Measurements from ENCODE around the gene HLA-B. TPM values are rescaled to one million over a fixed set of nuclear protein-coding genes. Genes with fewer than 3 reads are reported as not detected.
A peak's percentile ranks its signal among the peaks of the same experiment; 100 is the strongest.

HLA-B gene
- total RNA-seq, 1 donor from 2014 or later = 29.5 TPM

GRCh38 chr6:31366693-31367470, 9.9 kb upstream of the HLA-B start:
- DNase-seq (ENCODE audit: low read depth, low spot score) = peak; percentile 93
- H3K36me3 Mint-ChIP-seq (ENCODE audit: low read depth) = peaks cover 2% of the 10 kb centered on the region
- peak; percentile 96 for TF ChIP-seq CTCF (conservative IDR thresholded peaks at IDR 0.05)
- H3K27ac Mint-ChIP-seq (ENCODE audit: unreplicated experiment) = no peak overlapping the region
- H3K4me3 Mint-ChIP-seq = peak overlapping the region; percentile 5
- peaks cover 87% of the 10 kb centered on the region for H3K27me3 Mint-ChIP-seq (ENCODE audit: low read depth)
- peaks cover under 1% of the 10 kb centered on the region for H3K9me3 Mint-ChIP-seq
- peaks cover 16% of the 10 kb centered on the region for H3K4me1 Mint-ChIP-seq

GRCh38 chr6:31365864-31366263, 8.9 kb upstream of the HLA-B start:
- DNase-seq (ENCODE audit: low read depth, low spot score) = no peak
- H3K9me3 Mint-ChIP-seq = peaks cover 1% of the 10 kb centered on the region
- TF ChIP-seq CTCF (conservative IDR thresholded peaks at IDR 0.05) = no peak
- no peak overlapping the region for H3K4me3 Mint-ChIP-seq
- peaks cover 2% of the 10 kb centered on the region for H3K36me3 Mint-ChIP-seq (ENCODE audit: low read depth)
- H3K27ac Mint-ChIP-seq (ENCODE audit: unreplicated experiment) = no peak overlapping the region
- peaks cover 96% of the 10 kb centered on the region for H3K27me3 Mint-ChIP-seq (ENCODE audit: low read depth)
- H3K4me1 Mint-ChIP-seq = peaks cover 16% of the 10 kb centered on the region

- Mint-ChIP-seq H3K4me1 (peaks cover 8% of the 10 kb centered on the region), H3K9me3 (peaks cover 3% of the 10 kb centered on the region), H3K36me3 (ENCODE audit: low read depth) (no peaks in the 10 kb centered on the region), H3K27ac (ENCODE audit: unreplicated experiment) (no peak overlapping the region), H3K4me3 (no peak overlapping the region), H3K27me3 (ENCODE audit: low read depth) (peaks cover 99% of the 10 kb centered on the region)
- no peak for TF ChIP-seq CTCF (conservative IDR thresholded peaks at IDR 0.05)
- no peak for DNase-seq (ENCODE audit: low read depth, low spot score)
Observed at GRCh38 chr6:31363811-31364210, 6.8 kb upstream of the HLA-B start.

- Mint-ChIP-seq H3K4me3 (no peak overlapping the region), H3K36me3 (ENCODE audit: low read depth) (no peaks in the 10 kb centered on the region), H3K9me3 (peaks cover 3% of the 10 kb centered on the region), H3K4me1 (peaks cover 8% of the 10 kb centered on the region), H3K27ac (ENCODE audit: unreplicated experiment) (no peak overlapping the region), H3K27me3 (ENCODE audit: low read depth) (peaks cover 99% of the 10 kb centered on the region)
- DNase-seq (ENCODE audit: low read depth, low spot score) = no peak
- no peak for TF ChIP-seq CTCF (conservative IDR thresholded peaks at IDR 0.05)
Observed at GRCh38 chr6:31362751-31363150, 5.8 kb upstream of the HLA-B start.

- no peak for TF ChIP-seq CTCF (conservative IDR thresholded peaks at IDR 0.05)
- Mint-ChIP-seq H3K27ac (ENCODE audit: unreplicated experiment) (no peak overlapping the region), H3K4me1 (peaks cover 5% of the 10 kb centered on the region), H3K36me3 (ENCODE audit: low read depth) (no peaks in the 10 kb centered on the region), H3K27me3 (ENCODE audit: low read depth) (peaks cover 96% of the 10 kb centered on the region), H3K9me3 (peaks cover 3% of the 10 kb centered on the region), H3K4me3 (no peak overlapping the region)
- no peak for DNase-seq (ENCODE audit: low read depth, low spot score)
Observed at GRCh38 chr6:31359581-31359980, 2.6 kb upstream of the HLA-B start.

Measured in neural crest cell (in vitro differentiated cells).